GM12878 (cell line): ENCODE results near the gene GIMAP6. TPM values are rescaled to one million over a fixed set of nuclear protein-coding genes. Genes with fewer than 3 reads are reported as not detected.

Experiments used
- ATAC-seq: fragments of 200-7000 bp; cut with Tn5 transposase; 3 replicates; pipeline ENCODE4 v1.9.1; 2020; ENCODE audit warnings: mild to moderate bottlenecking, moderate library complexity
- BruUV-seq: library from RNA; stranded (reverse); fragments of 400-500 nt; replicated peaks from 2 replicates; lab custom pipeline; 2021; lab: Mats Ljungman, UMichigan
- CTCF ChIA-PET: fragments of 300-600 bp; sonication (Branson Sonifier 250); formaldehyde crosslinking; extraction: SDS; loops from one replicate; lab custom pipeline; 2021; ENCODE audit warnings: inconsistent platforms; lab: Yijun Ruan, JAX
- POLR2A ChIA-PET: fragments of 350-600 bp; formaldehyde crosslinking; extraction: SDS; loops from one replicate; lab custom pipeline; 2021; ENCODE audit warnings: inconsistent platforms; lab: Charles Lee
- RAD21 ChIA-PET: fragments of 300-600 bp; sonication (Branson Sonifier 250); formaldehyde crosslinking; loops from one replicate; lab custom pipeline; 2023; ENCODE audit warnings: antibody characterized with exemption; ENCODE audit not compliant: unreplicated experiment; lab: Charles Lee
- SMC1A ChIA-PET: fragments of 300-600 bp; sonication (Branson Sonifier 250); formaldehyde crosslinking; loops from one replicate; lab custom pipeline; 2023; ENCODE audit not compliant: unreplicated experiment, uncharacterized antibody; lab: Charles Lee
- DNase-seq: peaks from one replicate; pipeline ENCODE4 v3.0.0-alpha.2; 2011; ENCODE audit warnings: low read depth, low spot score
- FAIRE-seq: peaks from 3 replicates; lab custom pipeline; 2011; peaks lifted over from hg19 to GRCh38; lab: Jason Lieb, UNC
- H2AFZ ChIP-seq: 2 replicates; pipeline ENCODE4 v1.6.0; 2011; ENCODE audit warnings: low read depth, low read length, control low read depth; ENCODE audit not compliant: control insufficient read depth
- H3K27ac ChIP-seq: 2 replicates; pipeline ENCODE4 v1.5.1; 2011; ENCODE audit warnings: control low read depth; ENCODE audit not compliant: control insufficient read depth, insufficient read depth
- H3K27me3 ChIP-seq, 2 experiments: replicated peaks in 1 of 2; 2 replicates each; pipeline versions ENCODE4 v1.6.0 to v1.6.1; 2011; ENCODE audit warnings: low read length in 1 of 2; ENCODE audit not compliant: control insufficient read depth in 2 of 2, insufficient read depth in 2 of 2
- H3K36me3 ChIP-seq, 2 experiments: 2 replicates each; pipeline ENCODE4 v1.5.1; 2011; ENCODE audit warnings: low read length in 1 of 2; ENCODE audit not compliant: control insufficient read depth in 2 of 2, insufficient read depth in 2 of 2
- H3K4me1 ChIP-seq: 2 replicates; pipeline ENCODE4 v1.6.1; 2011; ENCODE audit warnings: mild to moderate bottlenecking, low read length, moderate library complexity, mixed read lengths; ENCODE audit not compliant: control insufficient read depth, insufficient read depth
- H3K4me2 ChIP-seq: 2 replicates; pipeline ENCODE4 v1.6.0; 2011; ENCODE audit warnings: control low read depth; ENCODE audit not compliant: control insufficient read depth, insufficient read depth
- H3K4me3 ChIP-seq: fragments of 200-600 bp; sonication (generic); 2 replicates; pipeline ENCODE4 v1.5.1; 2016
- H3K79me2 ChIP-seq: 2 replicates; pipeline ENCODE4 v1.6.0; 2011; ENCODE audit warnings: low read length; ENCODE audit not compliant: control insufficient read depth, insufficient read depth
- H3K9ac ChIP-seq: 2 replicates; pipeline ENCODE4 v1.8.0; 2011; ENCODE audit warnings: low read length, control low read depth, mixed read lengths; ENCODE audit not compliant: control insufficient read depth, insufficient read depth
- H3K9me3 ChIP-seq: replicated peaks from 3 replicates; pipeline ENCODE4 v1.5.1; 2011; ENCODE audit warnings: mild to moderate bottlenecking, low read length; ENCODE audit not compliant: control insufficient read depth, insufficient read depth
- H4K20me1 ChIP-seq: 2 replicates; pipeline ENCODE4 v1.6.0; 2011; ENCODE audit not compliant: control insufficient read depth, insufficient read depth
- ATF3 ChIP-seq: IDR thresholded peaks from 2 replicates; pipeline ENCODE4 v1.6.1; 2011; ENCODE audit warnings: low read depth, mild to moderate bottlenecking, low read length, moderate library complexity, borderline replicate concordance; ENCODE audit errors: extremely low read depth
- BMI1 ChIP-seq: fragments of 450-650 bp; IDR thresholded peaks from 2 replicates; pipeline ENCODE4 v1.6.1; 2016; ENCODE audit warnings: mild to moderate bottlenecking, moderate library complexity, borderline replicate concordance
- GABPA ChIP-seq: IDR thresholded peaks from 2 replicates; pipeline ENCODE4 v1.6.1; 2014; ENCODE audit warnings: antibody characterized with exemption, low read depth, mild to moderate bottlenecking, inconsistent platforms
- HDGF ChIP-seq: fragments of 450-650 bp; IDR thresholded peaks from 2 replicates; pipeline ENCODE4 v1.6.1; 2016; ENCODE audit warnings: antibody characterized with exemption
- IRF4 ChIP-seq: IDR thresholded peaks from 2 replicates; pipeline ENCODE4 v1.6.1; 2011; ENCODE audit warnings: low read depth, low read length
- KAT2A ChIP-seq: conservative IDR thresholded peaks from 2 replicates; pipeline ENCODE4 v1.6.1; 2011; ENCODE audit warnings: low read depth, low read length; ENCODE audit not compliant: control insufficient read depth
- NFIC ChIP-seq: IDR thresholded peaks from 2 replicates; pipeline ENCODE4 v1.6.1; 2012; ENCODE audit warnings: low read depth, mild to moderate bottlenecking, inconsistent platforms, low read length, moderate library complexity
- NR2F1 ChIP-seq: fragments of 450-650 bp; conservative IDR thresholded peaks from 2 replicates; pipeline ENCODE4 v1.6.1; 2017; ENCODE audit warnings: mild to moderate bottlenecking
- PAX5 ChIP-seq: IDR thresholded peaks from 2 replicates; pipeline ENCODE4 v1.6.1; 2011; ENCODE audit warnings: low read depth, low read length, borderline replicate concordance
- PKNOX1 ChIP-seq: fragments of 450-650 bp; IDR thresholded peaks from 2 replicates; pipeline ENCODE4 v1.6.1; 2016; ENCODE audit warnings: mild to moderate bottlenecking
- RB1 ChIP-seq: fragments of 450-650 bp; formaldehyde crosslinking; IDR thresholded peaks from 2 replicates; pipeline ENCODE4 v1.6.1; 2017; ENCODE audit warnings: mild to moderate bottlenecking, borderline replicate concordance
- RCOR1 ChIP-seq: conservative IDR thresholded peaks from 2 replicates; pipeline ENCODE4 v1.6.1; 2012; ENCODE audit warnings: low read depth, low read length, improper control_type of control experiment
- RFX5 ChIP-seq: IDR thresholded peaks from 2 replicates; pipeline ENCODE4 v1.6.1; 2011; ENCODE audit warnings: low read depth, low read length, improper control_type of control experiment
- SIN3A ChIP-seq: IDR thresholded peaks from 2 replicates; pipeline ENCODE4 v1.6.1; 2012; ENCODE audit warnings: low read depth, low read length, improper control_type of control experiment
- TCF12 ChIP-seq: IDR thresholded peaks from 2 replicates; pipeline ENCODE4 v1.6.1; 2011; ENCODE audit warnings: low read depth, mild to moderate bottlenecking, low read length
- USF2 ChIP-seq: IDR thresholded peaks from 2 replicates; pipeline ENCODE4 v1.6.1; 2011; ENCODE audit warnings: low read depth, low read length, improper control_type of control experiment, borderline replicate concordance
- YBX1 ChIP-seq: fragments of 450-650 bp; IDR thresholded peaks from 2 replicates; pipeline ENCODE4 v1.6.1; 2016; ENCODE audit warnings: antibody characterized with exemption
- ZBED1 ChIP-seq: IDR thresholded peaks from 2 replicates; pipeline ENCODE4 v1.6.1; 2016; ENCODE audit warnings: borderline replicate concordance
- ZNF687 ChIP-seq: fragments of 450-650 bp; IDR thresholded peaks from 2 replicates; pipeline ENCODE4 v1.6.1; 2017; ENCODE audit warnings: mild to moderate bottlenecking, moderate library complexity
- WGBS: methylation state at CpG from one replicate; pipeline ENCODE4 v1.1.6; 2016; ENCODE audit warnings: low lambda C conversion rate; ENCODE audit not compliant: insufficient replicate concordance, insufficient coverage; ENCODE audit errors: missing lambda C conversion rate; 5-methylcytosine and 5-hydroxymethylcytosine counted together
- in situ Hi-C: fragments of 300-500 bp; cut with MboI; formaldehyde crosslinking; loops from 9 replicates; pipeline ENCODE4 v1.14.3; 2018; ENCODE audit warnings: mixed read lengths
- intact Hi-C: fragments of 100-400 bp; cut with micrococcal nuclease; formaldehyde crosslinking; loops from one replicate; pipeline ENCODE4 v1.14.2; 2022; ENCODE audit not compliant: unreplicated experiment
- polyA plus RNA-seq, 11 experiments: library from polyadenylated mRNA; depleted of rRNA in 4 of 11; unstranded in 6 of 11; stranded (reverse) in 5 of 11; fragments of >200 nt; fragmentation: Nextera tagmentation in 4 of 11; fragmentation: Illumina TruSeq in 1 of 11; extraction: Ambion mirVana in 4 of 11; extraction: Trizol in 1 of 11; gene quantifications; 1 replicate in 1 of 11; 2 replicates in 10 of 11; pipeline versions ENCODE4 v1.2.1 to v1.2.3, GENCODE V29; 2011 to 2016; ENCODE audit warnings: inconsistent platforms in 2 of 11, missing spikeins in 2 of 11, low read depth in 1 of 11
- total RNA-seq, 4 experiments: library from RNA; depleted of rRNA in 3 of 4; stranded (reverse); fragments of >200 nt in 3 of 4; fragmentation: Illumina TruSeq in 1 of 4; extraction: Trizol in 1 of 4; gene quantifications; 2 replicates each; pipeline versions ENCODE4 v1.2.1 to v1.2.3, GENCODE V29; 2013 to 2021

GIMAP6 gene
- total and polyA plus RNA-seq, 10 of the 15 experiments (the other 5 are each of a cell fraction or from before 2014, with no cell fraction given), result 6.2 to 49.2 (median 35.4) TPM

GRCh38 chr7:150668472-150668911, 36.3 kb upstream of the GIMAP6 start:
- H3K4me3 ChIP-seq, result no peak overlapping the region
- SMC1A ChIA-PET, result interaction anchor here (0.6 to 5.2 kb wide), 22 partner anchors 7 to 235 kb away, joined by 3 to 57 read pairs (median 5); partner anchors contain the start of genes GIMAP1, GIMAP2, GIMAP4 and GIMAP6
- TF ChIP-seq RCOR1 (no peak), IRF4 (peak; percentile 41; the same call in 1 of the 2 replicates), NR2F1 (peak; percentile 63; the same call in 1 of the 2 replicates), YBX1 (no peak), TCF12 (peak; percentile 64), BMI1 (peak; percentile 54; the same call in 1 of the 2 replicates), RB1 (no peak), USF2 (no peak), GABPA (no peak), HDGF (no peak), PKNOX1 (peak; percentile 68), PAX5 (peak; percentile 58; the same call in 1 of the 2 replicates), ATF3 (no peak), RFX5 (no peak), KAT2A (no peak), ZNF687 (peak; percentile 50; the same call in 1 of the 2 replicates), SIN3A (no peak), ZBED1 (peak; percentile 76; the same call in 1 of the 2 replicates), NFIC (peak; percentile 90)

More at GRCh38 chr7:150668472-150668911, 36.3 kb upstream of the GIMAP6 start:
- Histone ChIP-seq H3K27ac (peak overlapping the region; percentile 76), H3K9ac (peak overlapping the region; percentile 11), H3K36me3 (no peaks in the 10 kb centered on the region), H2AFZ (peak overlapping the region; percentile 46), H3K4me1 (peaks cover 65% of the 10 kb centered on the region), H3K4me2 (peak overlapping the region; percentile 39), H4K20me1 (no peaks in the 10 kb centered on the region), H3K27me3 (no peaks in the 10 kb centered on the region), H3K79me2 (no peaks in the 10 kb centered on the region), H3K9me3 (peaks cover 12% of the 10 kb centered on the region)
- no TSS peak for BruUV-seq
- WGBS, result 0% methylated on average over 1 of the region's 1 CpG
- CTCF ChIA-PET, result interaction anchor here (0.7 to 2.9 kb wide), 8 partner anchors 12 to 1545 kb away, joined by 3 to 16 read pairs (median 4); partner anchors contain the start of gene GIMAP2
- ATAC-seq (peak; percentile 90), DNase-seq (peak; percentile 99), FAIRE-seq (peak; percentile 81)
- POLR2A ChIA-PET, result interaction anchor here (0.6 to 2.7 kb wide), 5 partner anchors 17 to 663 kb away, joined by 3 to 27 read pairs (median 4); partner anchors contain the start of gene GIMAP2
- in situ Hi-C loops (no loop called here), intact Hi-C loops (loop anchor here (1.0 to 5.0 kb wide), 5 partner anchors 16 to 291 kb away; partner anchors contain the start of genes GIMAP2, GIMAP6 and ZNF775)
- RAD21 ChIA-PET, result interaction anchor here (1.1 to 3.9 kb wide), 7 partner anchors 17 to 235 kb away, joined by 3 to 31 read pairs (median 11); partner anchors contain the start of genes GIMAP2, GIMAP6 and GIMAP8
